K562 (cell line): Measurements from ENCODE around the gene TRIP10. TPM values are rescaled to one million over a fixed set of nuclear protein-coding genes. Genes with fewer than 3 reads are reported as not detected.

ENCODE experiments used
- ATAC-seq: fragments of 200-7000 bp; cut with Tn5 transposase; 3 replicates; pipeline ENCODE4 v1.9.1; 2020; ENCODE audit warnings: moderate library complexity
- BruUV-seq: library from RNA; stranded (reverse); fragments of 400-500 nt; replicated peaks from 2 replicates; lab custom pipeline; 2021; lab: Mats Ljungman, UMichigan
- CTCF ChIA-PET: fragments of 300-600 bp; formaldehyde crosslinking; extraction: SDS; loops from one replicate; lab custom pipeline; 2021; ENCODE audit warnings: low intra/inter-chr PET ratio; lab: Yijun Ruan, JAX
- POLR2A ChIA-PET: fragments of 300-600, 350-650 bp; sonication (Branson Sonifier 250); formaldehyde crosslinking; extraction: SDS; loops from one replicate; lab custom pipeline; 2021; ENCODE audit warnings: antibody characterized with exemption, inconsistent platforms; lab: Yijun Ruan, JAX
- DNase-seq, 4 experiments: peaks; one replicate each; pipeline versions ENCODE4 v3.0.0 to v3.0.0-alpha.2; 2011 to 2018; ENCODE audit warnings: low spot score in 3 of 4, mixed read lengths in 3 of 4; ENCODE audit errors: extremely low read depth in 1 of 4
- FAIRE-seq: peaks from 2 replicates; lab custom pipeline; 2011; peaks lifted over from hg19 to GRCh38; lab: Jason Lieb, UNC
- H2AFZ ChIP-seq: 2 replicates; pipeline ENCODE4 v1.6.0; 2011; ENCODE audit warnings: low read depth, low read length, control low read depth, inconsistent platforms
- H3K27ac ChIP-seq: fragments of 200-600 bp; 3 replicates; pipeline ENCODE4 v1.8.0; 2011; ENCODE audit warnings: low read depth, mild to moderate bottlenecking, control low read depth, inconsistent platforms, low read length, moderate library complexity, mixed read lengths; ENCODE audit errors: extremely low read depth
- H3K27me3 ChIP-seq, 2 experiments: fragments of 300-600 bp in 1 of 2; 2 replicates in 1 of 2; 3 replicates in 1 of 2; pipeline versions ENCODE4 v1.6.0 to v1.8.0; 2011; ENCODE audit warnings: inconsistent platforms in 2 of 2, low read length in 2 of 2, mild to moderate bottlenecking in 1 of 2, mixed read lengths in 1 of 2, moderate library complexity in 1 of 2; ENCODE audit not compliant: control insufficient read depth in 2 of 2, insufficient read depth in 2 of 2
- H3K36me3 ChIP-seq: fragments of 300-600 bp; 3 replicates; pipeline ENCODE4 v1.8.0; 2011; ENCODE audit warnings: mild to moderate bottlenecking, low read length, inconsistent platforms; ENCODE audit not compliant: control insufficient read depth, insufficient read depth
- H3K4me1 ChIP-seq, 2 experiments: fragments of 200-600 bp in 1 of 2; replicated peaks in 1 of 2; 2 replicates in 1 of 2; 3 replicates in 1 of 2; pipeline versions ENCODE4 v1.5.1 to v1.8.0; 2011; ENCODE audit warnings: inconsistent platforms in 2 of 2, low read length in 2 of 2, mild to moderate bottlenecking in 1 of 2, mixed read lengths in 1 of 2, moderate library complexity in 1 of 2; ENCODE audit not compliant: control insufficient read depth in 2 of 2, insufficient read depth in 2 of 2
- H3K4me2 ChIP-seq: 2 replicates; pipeline ENCODE4 v1.6.1; 2011; ENCODE audit warnings: low read length, control low read depth, inconsistent platforms, mixed read lengths; ENCODE audit not compliant: insufficient read depth
- H3K4me3 ChIP-seq: fragments of 200-600 bp; sonication (generic), shearing (Covaris generic); 2 replicates; pipeline ENCODE4 v1.5.1; 2016; ENCODE audit warnings: control low read depth, inconsistent platforms
- H3K79me2 ChIP-seq: fragments of 200-600 bp; 3 replicates; pipeline ENCODE4 v1.8.0; 2011; ENCODE audit warnings: low read length, inconsistent platforms; ENCODE audit not compliant: control insufficient read depth, insufficient read depth
- H3K9ac ChIP-seq, 2 experiments: 2 replicates each; pipeline versions ENCODE4 v1.6.0 to v1.6.1; 2011; ENCODE audit warnings: low read depth in 2 of 2, low read length in 2 of 2, control low read depth in 1 of 2, inconsistent platforms in 1 of 2, mild to moderate bottlenecking in 1 of 2, mixed read lengths in 1 of 2; ENCODE audit not compliant: insufficient read depth in 1 of 2
- H3K9me1 ChIP-seq: one replicate; pipeline ENCODE4 v1.6.0; 2011; ENCODE audit warnings: inconsistent platforms, mild to moderate bottlenecking, low read length, moderate library complexity; ENCODE audit not compliant: control insufficient read depth, insufficient read depth
- H3K9me3 ChIP-seq: replicated peaks from 2 replicates; pipeline ENCODE4 v1.5.1; 2011; ENCODE audit warnings: low read depth, low read length, inconsistent platforms; ENCODE audit not compliant: control insufficient read depth, insufficient read depth
- H4K20me1 ChIP-seq: replicated peaks from 2 replicates; pipeline ENCODE4 v1.6.1; 2011; ENCODE audit warnings: low read length, inconsistent platforms, mixed read lengths; ENCODE audit not compliant: control insufficient read depth, insufficient read depth
- ARID1B ChIP-seq: fragments of 450-650 bp; IDR thresholded peaks from 2 replicates; pipeline ENCODE4 v1.6.1; 2016; ENCODE audit warnings: antibody characterized with exemption, mild to moderate bottlenecking, inconsistent platforms
- ARID3A ChIP-seq: IDR thresholded peaks from 2 replicates; pipeline ENCODE4 v1.6.1; 2012; ENCODE audit warnings: low read depth, low read length, improper control_type of control experiment, borderline replicate concordance
- CHD1 ChIP-seq: fragments of 200-600 bp; sonication (generic); IDR thresholded peaks from one replicate; pipeline ENCODE4 v1.6.1; 2012; ENCODE audit warnings: mild to moderate bottlenecking, moderate library complexity, low read length, inconsistent platforms
- CHD2 ChIP-seq: IDR thresholded peaks from 2 replicates; pipeline ENCODE4 v1.6.1; 2011; ENCODE audit warnings: low read depth, low read length
- CTBP1 ChIP-seq: fragments of 450-650 bp; IDR thresholded peaks from 2 replicates; pipeline ENCODE4 v1.6.1; 2016; ENCODE audit warnings: borderline replicate concordance
- E2F4 ChIP-seq: sonication (generic); formaldehyde crosslinking; IDR thresholded peaks from 2 replicates; pipeline ENCODE4 v1.8.0; 2022; ENCODE audit warnings: mild to moderate bottlenecking, low read depth, missing genetic modification reagents
- E2F5 ChIP-seq: sonication (generic); formaldehyde crosslinking; IDR thresholded peaks from 2 replicates; pipeline ENCODE4 v1.8.0; 2022; ENCODE audit warnings: mild to moderate bottlenecking, missing genetic modification reagents
- ESRRB ChIP-seq: fragments of 250-450 bp; sonication (Bioruptor Pico); IDR thresholded peaks from 2 replicates; pipeline ENCODE4 v1.5.0; 2020; ENCODE audit warnings: mild to moderate bottlenecking, moderate library complexity, borderline replicate concordance
- MEF2D ChIP-seq: conservative IDR thresholded peaks from 2 replicates; pipeline ENCODE4 v1.6.1; 2016; ENCODE audit warnings: low read depth, missing genetic modification characterization, missing compliant biosample characterization
- NFIC ChIP-seq: fragments of 450-650 bp; IDR thresholded peaks from 2 replicates; pipeline ENCODE4 v1.6.1; 2017; ENCODE audit warnings: mild to moderate bottlenecking, inconsistent platforms
- NONO ChIP-seq, 2 experiments: fragments of 200-400 bp in 1 of 2; fragments of 450-650 bp in 1 of 2; formaldehyde crosslinking in 1 of 2; IDR thresholded peaks; 2 replicates each; pipeline ENCODE4 v1.6.1; 2017; ENCODE audit warnings: low read depth in 2 of 2, mild to moderate bottlenecking in 2 of 2, moderate library complexity in 2 of 2, low read length in 1 of 2
- PTRF ChIP-seq: fragments of 450-650 bp; IDR thresholded peaks from 2 replicates; pipeline ENCODE4 v1.6.1; 2016; ENCODE audit warnings: mild to moderate bottlenecking, missing genetic modification characterization, missing compliant biosample characterization
- PTTG1 ChIP-seq: fragments of 450-650 bp; IDR thresholded peaks from 2 replicates; pipeline ENCODE4 v1.6.1; 2016; ENCODE audit warnings: low read depth, mild to moderate bottlenecking, missing genetic modification characterization, missing compliant biosample characterization
- RBM39 ChIP-seq: fragments of 200-400 bp; formaldehyde crosslinking; optimal IDR thresholded peaks from 2 replicates; pipeline ENCODE3; 2018; ENCODE audit warnings: low read depth, low read length
- SAP30 ChIP-seq: fragments of 200-600 bp; sonication (generic); IDR thresholded peaks from 2 replicates; pipeline ENCODE4 v1.6.1; 2012; ENCODE audit warnings: borderline replicate concordance, low read depth, mild to moderate bottlenecking, moderate library complexity, low read length, control low read depth, inconsistent platforms; ENCODE audit not compliant: insufficient read depth, poor library complexity, severe bottlenecking
- THRAP3 ChIP-seq: fragments of 450-650 bp; IDR thresholded peaks from 2 replicates; pipeline ENCODE4 v1.6.1; 2016; ENCODE audit warnings: mild to moderate bottlenecking, inconsistent platforms, borderline replicate concordance
- ZNF274 ChIP-seq: IDR thresholded peaks from 2 replicates; pipeline ENCODE4 v1.6.1; 2011; ENCODE audit warnings: low read depth, mild to moderate bottlenecking, low read length, moderate library complexity, borderline replicate concordance
- ZNF764 ChIP-seq: fragments of 250-450 bp; sonication (Bioruptor Pico); IDR thresholded peaks from 2 replicates; pipeline ENCODE4 v1.4.0; 2020; ENCODE audit warnings: low read depth, mild to moderate bottlenecking, moderate library complexity
- WGBS: fragments of 100-300 bp; shearing (Covaris generic); methylation state at CpG from one replicate; pipeline ENCODE4 v1.1.6; 2016; ENCODE audit warnings: low coverage, mixed read lengths; ENCODE audit not compliant: insufficient coverage; ENCODE audit errors: missing lambda C conversion rate; 5-methylcytosine and 5-hydroxymethylcytosine counted together
- in situ Hi-C: fragments of 300-500 bp; cut with MboI; formaldehyde crosslinking; loops from 4 replicates; pipeline ENCODE4 v1.15.0; 2018; ENCODE audit warnings: inconsistent platforms, mixed read lengths
- intact Hi-C: fragments of 100-400 bp; cut with micrococcal nuclease; formaldehyde crosslinking; loops from 2 replicates; pipeline ENCODE4 v1.14.2; 2022
- polyA plus RNA-seq, 8 experiments: library from polyadenylated mRNA; depleted of rRNA in 4 of 8; stranded (reverse) in 5 of 8; unstranded in 3 of 8; fragments of >200 nt; fragmentation: Nextera tagmentation in 2 of 8; fragmentation: Illumina TruSeq in 1 of 8; extraction: Ambion mirVana in 2 of 8; extraction: Trizol in 1 of 8; gene quantifications; 2 replicates each; pipeline versions ENCODE4 v1.2.1 to v1.2.3, GENCODE V29; 2011 to 2014; ENCODE audit warnings: inconsistent platforms in 1 of 8, missing spikeins in 1 of 8
- total RNA-seq, 7 experiments: library from RNA; depleted of rRNA in 6 of 7; stranded (reverse); fragments of >200 nt in 6 of 7; fragmentation: Illumina TruSeq in 2 of 7; extraction: Trizol in 2 of 7; gene quantifications; 2 replicates each; pipeline versions ENCODE4 v1.2.1 to v1.2.3, GENCODE V29; 2011 to 2021; ENCODE audit warnings: low replicate concordance in 1 of 7

Gene TRIP10
- total and polyA plus RNA-seq, 9 of the 15 experiments (the other 6 are each of a cell fraction or from before 2014, with no cell fraction given) = 1.2 to 66.8 (median 36.1) TPM

GRCh38 chr19:6774821-6775707, 35.6 kb downstream of the TRIP10 start:
- Histone ChIP-seq H3K9ac (no peak overlapping the region), H3K9me1 (no peaks in the 10 kb centered on the region), H3K36me3 (no peaks in the 10 kb centered on the region), H3K79me2 (peaks cover 14% of the 10 kb centered on the region; the same call in 2 of the 3 replicates), H3K27me3 (no peaks in the 10 kb centered on the region), H3K27ac (no peak overlapping the region), H3K9me3 (no peaks in the 10 kb centered on the region), H4K20me1 (0 out of 2 replicates have a peak, but pooled peaks cover 3% of the 10 kb centered on the region), H3K4me1 (peaks cover 6 to 31% of the 10 kb centered on the region in 2 experiments; a peak in 4 of 5 replicates), H3K4me3 (no peak overlapping the region), H2AFZ (no peak overlapping the region), H3K4me2 (no peak overlapping the region)
- DNase-seq (no peak), FAIRE-seq (no peak), ATAC-seq (no peak)
- 20% methylated on average over 10 of the region's 11 CpGs for WGBS
- BruUV-seq = no TSS peak
- POLR2A ChIA-PET = interaction anchor here (0.5 to 1.7 kb wide), 3 partner anchors 11 to 1168 kb away, joined by 3 to 8 read pairs (median 3); partner anchors contain the start of gene TIMM44
- CTCF ChIA-PET = interaction anchor here (0.6 kb wide), 1 partner anchor 27 kb away, joined by 3 read pairs; no protein-coding TSS in a partner anchor
- intact Hi-C loops = no loop called here
- in situ Hi-C loops = no loop called here
- TF ChIP-seq ESRRB (CRISPR knock-in tag) (no peak), CTBP1 (peak; percentile 18; the same call in 1 of the 2 replicates), E2F4 (CRISPR knock-in tag) (no peak), SAP30 (no peak), MEF2D (tag) (no peak), ZNF274 (no peak), PTRF (no peak), PTTG1 (tag) (no peak), THRAP3 (no peak), ARID1B (no peak), CHD2 (no peak), ARID3A (no peak), NFIC (peak; percentile 14; the same call in 1 of the 2 replicates), ZNF764 (CRISPR knock-in tag) (no peak), E2F5 (CRISPR knock-in tag) (no peak), NONO (IDR thresholded peaks at IDR 0.05; ENCODE audit: low read depth in 2 of 2, low read length in 1 of 2) (no peak), RBM39 (no peak), CHD1 (no peak)
